ENCODE measurements around the gene IDH2.
"Not testable (repeated sequence)": the region's sequence is repeated elsewhere in the genome, so short reads cannot be mapped to it uniquely, and the experiment has no call there.

Gene IDH2

GRCh38 chr15:90083419-90083818, 18.8 kb downstream of the IDH2 start:
- no peak for DNase-seq

GRCh38 chr15:90082140-90082715, 20.0 kb downstream of the IDH2 start:
- no peak for DNase-seq

- no peak for DNase-seq
Measured at GRCh38 chr15:90080818-90081393, 21.4 kb downstream of the IDH2 start.

- no peak for DNase-seq
Measured at GRCh38 chr15:90080458-90080755, 21.9 kb downstream of the IDH2 start.

GRCh38 chr15:90079619-90080457, 22.4 kb downstream of the IDH2 start:
- no peak for DNase-seq

- no peak for DNase-seq
Measured at GRCh38 chr15:90078965-90079364, 23.3 kb downstream of the IDH2 start.

- no peak for DNase-seq
Measured at GRCh38 chr15:90076716-90077115, 25.6 kb downstream of the IDH2 start.

GRCh38 chr15:90075420-90076289, 26.6 kb downstream of the IDH2 start:
- DNase-seq: no peak

GRCh38 chr15:90074916-90075315, 27.4 kb downstream of the IDH2 start:
- no peak for DNase-seq

- no peak for DNase-seq
Measured at GRCh38 chr15:90074023-90074422, 28.2 kb downstream of the IDH2 start.

GRCh38 chr15:90072978-90073640, 29.2 kb downstream of the IDH2 start:
- DNase-seq: no peak

GRCh38 chr15:90071220-90071807, 31.0 kb downstream of the IDH2 start:
- DNase-seq: no peak

GRCh38 chr15:90070623-90071022, 31.6 kb downstream of the IDH2 start:
- not testable (repeated sequence) for DNase-seq

GRCh38 chr15:90067953-90068606, 34.2 kb downstream of the IDH2 start:
- no peak for DNase-seq

GRCh38 chr15:90067181-90067952, 34.9 kb downstream of the IDH2 start:
- no peak for DNase-seq

GRCh38 chr15:90065682-90066049, 36.6 kb downstream of the IDH2 start:
- DNase-seq: no peak

- no peak for DNase-seq
Measured at GRCh38 chr15:90064911-90065681, 37.2 kb downstream of the IDH2 start.

- no peak for DNase-seq
Measured at GRCh38 chr15:90063770-90064247, 38.5 kb downstream of the IDH2 start.

GRCh38 chr15:90062973-90063769, 39.1 kb downstream of the IDH2 start:
- DNase-seq: no peak

Measured in NCI-H187 treated with DMSO at 0.1 percent for 48 hours (cell line).